ENCODE measurements around the gene MRPS10. TPM values are rescaled to one million over a fixed set of nuclear protein-coding genes. Genes with fewer than 3 reads are reported as not detected.

The MRPS10 gene
- polyA plus RNA-seq, 1 of the 3 experiments (the other 2 are of a cell fraction): 29.8 TPM

DNA sequence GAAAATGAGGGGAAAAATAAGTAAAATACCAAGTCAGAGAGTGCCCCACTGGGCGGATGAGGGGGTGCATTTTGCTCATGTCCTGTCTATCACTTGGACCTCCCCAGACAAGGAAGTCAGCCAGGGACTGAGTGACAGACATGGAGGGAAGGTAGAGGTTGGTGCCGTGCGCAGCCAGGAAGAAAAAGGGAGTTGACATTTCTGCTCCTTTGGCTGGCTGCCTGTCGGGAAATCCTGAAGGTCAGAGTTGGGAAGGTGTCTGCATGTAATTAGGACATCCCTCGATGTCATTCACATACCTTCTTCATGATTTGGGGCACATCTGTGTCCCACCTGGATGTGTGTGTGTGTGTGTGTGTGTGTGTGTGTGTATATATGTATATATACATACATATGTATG lies 35.6 kb downstream of the MRPS10 start:
- Histone ChIP-seq H3K9me2 (no peaks in the 10 kb centered on the region), H3K27ac (ENCODE audit: low read depth in 2 of 2, low read length in 1 of 2) (no peak overlapping the region), H3K4me1 (ENCODE audit: control insufficient read depth in 1 of 2, insufficient read depth in 2 of 2, low read depth in 1 of 2, low read length in 1 of 2) (peaks cover 0 to 13% of the 10 kb centered on the region in 2 experiments; a peak in 1 of 4 replicates), H3K4me3 (ENCODE audit: low read depth in 2 of 2, low read length in 1 of 2) (no peak overlapping the region), H3K9me3 (no peaks in the 10 kb centered on the region), H3K79me2 (ENCODE audit: insufficient read depth) (no peaks in the 10 kb centered on the region), H2AFZ (ENCODE audit: low read depth) (no peak overlapping the region), H4K20me1 (ENCODE audit: insufficient read depth) (no peaks in the 10 kb centered on the region), H3F3A (replicated peaks; ENCODE audit: insufficient read depth) (peaks cover 6% of the 10 kb centered on the region), H3K9ac (no peak overlapping the region), H3K4me2 (no peak overlapping the region), H3K36me3 (replicated peaks in 1 of 2; ENCODE audit: control insufficient read depth in 1 of 2, insufficient read depth in 2 of 2, low read length in 1 of 2) (no peaks in the 10 kb centered on the region), H3K27me3 (ENCODE audit: insufficient read depth) (no peaks in the 10 kb centered on the region)
- DNase-seq: no peak
- WGBS (ENCODE audit: low lambda C conversion rate): 76% methylated on average over 5 of the region's 5 CpGs
- TF ChIP-seq, protein P1, sequence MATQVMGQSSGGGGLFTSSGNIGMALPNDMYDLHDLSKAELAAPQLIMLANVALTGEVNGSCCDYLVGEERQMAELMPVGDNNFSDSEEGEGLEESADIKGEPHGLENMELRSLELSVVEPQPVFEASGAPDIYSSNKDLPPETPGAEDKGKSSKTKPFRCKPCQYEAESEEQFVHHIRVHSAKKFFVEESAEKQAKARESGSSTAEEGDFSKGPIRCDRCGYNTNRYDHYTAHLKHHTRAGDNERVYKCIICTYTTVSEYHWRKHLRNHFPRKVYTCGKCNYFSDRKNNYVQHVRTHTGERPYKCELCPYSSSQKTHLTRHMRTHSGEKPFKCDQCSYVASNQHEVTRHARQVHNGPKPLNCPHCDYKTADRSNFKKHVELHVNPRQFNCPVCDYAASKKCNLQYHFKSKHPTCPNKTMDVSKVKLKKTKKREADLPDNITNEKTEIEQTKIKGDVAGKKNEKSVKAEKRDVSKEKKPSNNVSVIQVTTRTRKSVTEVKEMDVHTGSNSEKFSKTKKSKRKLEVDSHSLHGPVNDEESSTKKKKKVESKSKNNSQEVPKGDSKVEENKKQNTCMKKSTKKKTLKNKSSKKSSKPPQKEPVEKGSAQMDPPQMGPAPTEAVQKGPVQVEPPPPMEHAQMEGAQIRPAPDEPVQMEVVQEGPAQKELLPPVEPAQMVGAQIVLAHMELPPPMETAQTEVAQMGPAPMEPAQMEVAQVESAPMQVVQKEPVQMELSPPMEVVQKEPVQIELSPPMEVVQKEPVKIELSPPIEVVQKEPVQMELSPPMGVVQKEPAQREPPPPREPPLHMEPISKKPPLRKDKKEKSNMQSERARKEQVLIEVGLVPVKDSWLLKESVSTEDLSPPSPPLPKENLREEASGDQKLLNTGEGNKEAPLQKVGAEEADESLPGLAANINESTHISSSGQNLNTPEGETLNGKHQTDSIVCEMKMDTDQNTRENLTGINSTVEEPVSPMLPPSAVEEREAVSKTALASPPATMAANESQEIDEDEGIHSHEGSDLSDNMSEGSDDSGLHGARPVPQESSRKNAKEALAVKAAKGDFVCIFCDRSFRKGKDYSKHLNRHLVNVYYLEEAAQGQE (IDR thresholded peaks at IDR 0.05; ENCODE audit: low read depth, low read length): no peak
- no peak for TF ChIP-seq RXRA (IDR thresholded peaks at IDR 0.05; ENCODE audit: borderline replicate concordance, low read depth)
- TF ChIP-seq, protein P2, sequence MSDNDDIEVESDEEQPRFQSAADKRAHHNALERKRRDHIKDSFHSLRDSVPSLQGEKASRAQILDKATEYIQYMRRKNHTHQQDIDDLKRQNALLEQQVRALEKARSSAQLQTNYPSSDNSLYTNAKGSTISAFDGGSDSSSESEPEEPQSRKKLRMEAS (IDR thresholded peaks at IDR 0.05; ENCODE audit: low read depth): no peak
- no peak for TF ChIP-seq EP300 (IDR thresholded peaks at IDR 0.05; ENCODE audit: borderline replicate concordance in 1 of 2, low read depth in 1 of 2, low read length in 1 of 2)
- no peak for TF ChIP-seq TAF1 (IDR thresholded peaks at IDR 0.05; ENCODE audit: borderline replicate concordance, low read depth, low read length)
- POLR2A ChIA-PET: no interaction called here
- CTCF ChIA-PET: interaction anchor here (1.5 to 4.4 kb wide), 2 partner anchors 350 to 366 kb away, joined by 4 to 15 read pairs; no protein-coding TSS in a partner anchor

DNA sequence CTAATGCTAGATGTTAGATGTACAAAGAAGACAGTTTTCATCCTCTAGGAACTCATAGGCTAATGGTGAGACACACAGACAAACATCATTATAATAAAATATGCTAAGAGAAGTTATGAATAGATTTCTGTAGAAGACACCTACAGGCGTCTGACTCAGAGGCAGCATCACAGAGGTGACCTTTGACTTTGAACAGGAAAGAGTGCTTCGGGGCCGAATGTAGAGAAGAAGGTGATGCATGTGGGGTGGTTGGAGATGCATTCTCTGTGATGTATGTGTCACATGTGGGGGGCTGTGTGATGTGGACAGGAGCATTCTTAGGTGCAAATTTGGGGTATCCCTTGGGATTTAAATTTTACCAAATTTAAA lies 37.7 kb downstream of the MRPS10 start:
- Histone ChIP-seq H3K9me3 (no peaks in the 10 kb centered on the region), H3K27ac (ENCODE audit: low read depth in 2 of 2, low read length in 1 of 2) (no peak overlapping the region), H3K9me2 (no peaks in the 10 kb centered on the region), H3K36me3 (replicated peaks in 1 of 2; ENCODE audit: control insufficient read depth in 1 of 2, insufficient read depth in 2 of 2, low read length in 1 of 2) (no peaks in the 10 kb centered on the region), H3K79me2 (ENCODE audit: insufficient read depth) (no peaks in the 10 kb centered on the region), H3F3A (replicated peaks; ENCODE audit: insufficient read depth) (peaks cover 6% of the 10 kb centered on the region), H3K27me3 (ENCODE audit: insufficient read depth) (no peaks in the 10 kb centered on the region), H4K20me1 (ENCODE audit: insufficient read depth) (no peaks in the 10 kb centered on the region), H3K9ac (no peak overlapping the region), H3K4me2 (no peak overlapping the region), H3K4me3 (ENCODE audit: low read depth in 2 of 2, low read length in 1 of 2) (no peak overlapping the region), H2AFZ (ENCODE audit: low read depth) (no peak overlapping the region), H3K4me1 (ENCODE audit: control insufficient read depth in 1 of 2, insufficient read depth in 2 of 2, low read depth in 1 of 2, low read length in 1 of 2) (peaks cover 0 to 13% of the 10 kb centered on the region in 2 experiments; a peak in 1 of 4 replicates)
- no peak for TF ChIP-seq ELF1 (IDR thresholded peaks at IDR 0.05)
- TF ChIP-seq, protein P3, sequence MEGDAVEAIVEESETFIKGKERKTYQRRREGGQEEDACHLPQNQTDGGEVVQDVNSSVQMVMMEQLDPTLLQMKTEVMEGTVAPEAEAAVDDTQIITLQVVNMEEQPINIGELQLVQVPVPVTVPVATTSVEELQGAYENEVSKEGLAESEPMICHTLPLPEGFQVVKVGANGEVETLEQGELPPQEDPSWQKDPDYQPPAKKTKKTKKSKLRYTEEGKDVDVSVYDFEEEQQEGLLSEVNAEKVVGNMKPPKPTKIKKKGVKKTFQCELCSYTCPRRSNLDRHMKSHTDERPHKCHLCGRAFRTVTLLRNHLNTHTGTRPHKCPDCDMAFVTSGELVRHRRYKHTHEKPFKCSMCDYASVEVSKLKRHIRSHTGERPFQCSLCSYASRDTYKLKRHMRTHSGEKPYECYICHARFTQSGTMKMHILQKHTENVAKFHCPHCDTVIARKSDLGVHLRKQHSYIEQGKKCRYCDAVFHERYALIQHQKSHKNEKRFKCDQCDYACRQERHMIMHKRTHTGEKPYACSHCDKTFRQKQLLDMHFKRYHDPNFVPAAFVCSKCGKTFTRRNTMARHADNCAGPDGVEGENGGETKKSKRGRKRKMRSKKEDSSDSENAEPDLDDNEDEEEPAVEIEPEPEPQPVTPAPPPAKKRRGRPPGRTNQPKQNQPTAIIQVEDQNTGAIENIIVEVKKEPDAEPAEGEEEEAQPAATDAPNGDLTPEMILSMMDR (IDR thresholded peaks at IDR 0.05): no peak
- TF ChIP-seq FOSL2 (IDR thresholded peaks at IDR 0.05; ENCODE audit: borderline replicate concordance, low read depth): no peak
- no peak for TF ChIP-seq TEAD4 (IDR thresholded peaks at IDR 0.05; ENCODE audit: borderline replicate concordance, insufficient read depth)
- TF ChIP-seq POLR2AphosphoS5 (IDR thresholded peaks at IDR 0.05; ENCODE audit: low read depth, low read length): no peak
- TF ChIP-seq TCF12 (IDR thresholded peaks at IDR 0.05): no peak
- no peak for TF ChIP-seq SMC3 (IDR thresholded peaks at IDR 0.05; ENCODE audit: low read depth, low read length)
- TF ChIP-seq SIN3A (IDR thresholded peaks at IDR 0.05; ENCODE audit: borderline replicate concordance, low read depth, low read length): no peak
- no peak for TF ChIP-seq CHD2 (IDR thresholded peaks at IDR 0.05; ENCODE audit: low read length, partially characterized antibody)
- DNase-seq: no peak
- POLR2A ChIA-PET: no interaction called here
- WGBS (ENCODE audit: low lambda C conversion rate): 73% methylated on average over 3 of the region's 3 CpGs
- CTCF ChIA-PET: interaction anchor here (0.8 to 4.4 kb wide), 4 partner anchors 34 to 368 kb away, joined by 3 to 15 read pairs (median 8); no protein-coding TSS in a partner anchor

Data from SK-N-SH (cell line).